ENCODE measurements around the gene LRRC4C. TPM values are rescaled to one million over a fixed set of nuclear protein-coding genes. Genes with fewer than 3 reads are reported as not detected.

Gene LRRC4C
- total RNA-seq, 2 donors from 2014 or later, result 1.3 TPM; not detected in 1

DNA sequence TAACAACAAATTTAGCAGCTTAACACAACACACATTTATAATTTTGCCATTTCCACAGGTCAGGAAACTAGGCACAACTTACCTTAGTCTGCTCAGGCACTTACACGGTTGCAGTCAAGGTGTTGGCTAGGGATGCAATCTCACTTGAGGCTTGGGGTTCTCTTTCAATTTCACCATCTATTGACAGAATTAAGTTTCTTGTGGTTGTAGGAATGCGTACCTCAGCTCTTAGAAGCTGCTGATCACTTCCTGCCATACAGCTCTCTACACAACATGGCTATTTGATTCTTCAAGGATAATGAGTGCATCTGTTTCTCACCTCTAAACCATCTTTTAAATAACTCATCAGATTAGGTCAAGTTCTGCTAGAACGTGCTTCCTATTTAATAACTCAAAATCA is 968.1 kb downstream of the LRRC4C start:
- no peaks in the 10 kb centered on the region for H3K36me3 ChIP-seq (replicated peaks in 1 of 2; ENCODE audit: insufficient read depth in 1 of 2, low read depth in 2 of 2)
- 56 to 63% methylated on average over 3 of the region's 3 CpGs for WGBS, 2 donors
- intact Hi-C loops (cut with DNase I), result no loop called here
- no peaks in the 10 kb centered on the region for H3K9me3 ChIP-seq
- DNase-seq, result no peak
- no peak overlapping the region for H3K27ac ChIP-seq
- no peaks in the 10 kb centered on the region for H3K4me1 ChIP-seq
- no peak for ATAC-seq
- H3K27me3 ChIP-seq, result no peaks in the 10 kb centered on the region
- TF ChIP-seq, protein P1, sequence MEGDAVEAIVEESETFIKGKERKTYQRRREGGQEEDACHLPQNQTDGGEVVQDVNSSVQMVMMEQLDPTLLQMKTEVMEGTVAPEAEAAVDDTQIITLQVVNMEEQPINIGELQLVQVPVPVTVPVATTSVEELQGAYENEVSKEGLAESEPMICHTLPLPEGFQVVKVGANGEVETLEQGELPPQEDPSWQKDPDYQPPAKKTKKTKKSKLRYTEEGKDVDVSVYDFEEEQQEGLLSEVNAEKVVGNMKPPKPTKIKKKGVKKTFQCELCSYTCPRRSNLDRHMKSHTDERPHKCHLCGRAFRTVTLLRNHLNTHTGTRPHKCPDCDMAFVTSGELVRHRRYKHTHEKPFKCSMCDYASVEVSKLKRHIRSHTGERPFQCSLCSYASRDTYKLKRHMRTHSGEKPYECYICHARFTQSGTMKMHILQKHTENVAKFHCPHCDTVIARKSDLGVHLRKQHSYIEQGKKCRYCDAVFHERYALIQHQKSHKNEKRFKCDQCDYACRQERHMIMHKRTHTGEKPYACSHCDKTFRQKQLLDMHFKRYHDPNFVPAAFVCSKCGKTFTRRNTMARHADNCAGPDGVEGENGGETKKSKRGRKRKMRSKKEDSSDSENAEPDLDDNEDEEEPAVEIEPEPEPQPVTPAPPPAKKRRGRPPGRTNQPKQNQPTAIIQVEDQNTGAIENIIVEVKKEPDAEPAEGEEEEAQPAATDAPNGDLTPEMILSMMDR (IDR thresholded peaks at IDR 0.05), result no peak
- no peak for TF ChIP-seq POLR2A (IDR thresholded peaks at IDR 0.05)
- no peak overlapping the region for H3K4me3 ChIP-seq

DNA sequence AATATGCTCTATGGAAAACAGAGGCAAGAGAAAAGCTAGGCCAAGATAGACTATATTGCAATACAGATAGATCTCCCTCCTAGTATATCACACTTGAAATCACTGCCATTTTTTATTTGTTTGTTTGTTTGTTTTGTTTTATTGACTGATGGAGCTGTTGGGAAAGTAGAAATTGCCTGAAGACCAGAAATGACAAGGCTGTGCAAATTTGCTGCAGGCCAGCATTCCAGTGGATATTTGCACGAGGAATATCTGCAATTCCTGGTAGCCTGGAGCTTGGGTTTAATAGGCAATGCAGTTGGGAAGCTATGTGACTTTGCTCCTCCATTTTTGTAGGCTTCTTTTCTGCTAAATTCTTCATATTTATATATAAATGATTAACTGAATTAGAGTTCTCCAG is 991.7 kb downstream of the LRRC4C start:
- H3K9me3 ChIP-seq, result no peaks in the 10 kb centered on the region
- H3K27me3 ChIP-seq, result no peaks in the 10 kb centered on the region
- intact Hi-C loops (cut with DNase I), result no loop called here
- H3K4me1 ChIP-seq, result no peaks in the 10 kb centered on the region
- 34 to 38% methylated on average over 1 of the region's 1 CpG for WGBS, 2 donors
- H3K36me3 ChIP-seq (replicated peaks in 1 of 2; ENCODE audit: insufficient read depth in 1 of 2, low read depth in 2 of 2), result no peaks in the 10 kb centered on the region
- ATAC-seq (no peak), DNase-seq (no peak)
- TF ChIP-seq POLR2A (IDR thresholded peaks at IDR 0.05), result no peak
- TF ChIP-seq, protein P1 (IDR thresholded peaks at IDR 0.05), result no peak
- no peak overlapping the region for H3K4me3 ChIP-seq
- H3K27ac ChIP-seq, result no peak overlapping the region

DNA sequence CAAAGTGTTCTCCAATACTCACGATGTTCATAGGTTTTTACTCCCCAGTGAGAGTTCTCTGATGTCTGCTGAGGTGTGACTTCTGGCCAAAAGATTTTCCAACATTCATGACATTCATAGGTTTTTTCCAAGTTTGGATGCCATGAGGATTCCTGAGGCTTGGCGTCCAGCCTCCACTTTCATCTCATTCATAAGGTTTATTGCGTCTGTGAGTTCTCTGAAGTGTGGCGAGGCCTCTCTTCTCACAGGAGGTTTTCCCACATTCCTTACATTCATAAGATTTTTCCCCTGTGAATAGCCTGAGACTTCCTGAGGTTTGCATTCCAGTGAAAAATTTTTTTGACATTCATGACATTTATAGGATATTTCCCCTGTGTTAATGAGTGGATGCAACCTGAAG is 1014.1 kb downstream of the LRRC4C start:
- ATAC-seq, result no peak

DNA sequence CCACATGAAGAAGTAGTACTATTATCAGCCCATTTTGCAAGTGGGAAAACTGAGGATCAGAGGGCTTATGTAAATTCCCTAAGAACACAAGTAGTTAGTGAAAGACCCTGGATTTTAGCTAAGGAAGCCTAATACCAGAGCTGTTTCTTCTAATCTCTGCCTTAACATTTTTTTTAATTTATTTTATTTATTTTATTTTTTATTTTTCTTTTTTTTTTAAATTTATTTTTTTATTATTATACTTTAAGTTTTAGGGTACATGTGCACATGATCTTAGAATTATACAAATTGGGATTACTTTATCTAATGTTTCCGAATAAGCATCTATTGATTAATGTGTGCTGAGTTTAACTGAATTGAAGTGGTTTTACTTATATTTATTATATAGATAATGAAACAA is 1015.3 kb downstream of the LRRC4C start:
- Histone ChIP-seq H3K27me3 (no peaks in the 10 kb centered on the region), H3K36me3 (replicated peaks in 1 of 2; ENCODE audit: insufficient read depth in 1 of 2, low read depth in 2 of 2) (no peaks in the 10 kb centered on the region), H3K9me3 (peaks cover 0 to 7% (median 0%) of the 10 kb centered on the region in 3 donors), H3K4me3 (no peak overlapping the region), H3K4me1 (no peaks in the 10 kb centered on the region), H3K27ac (no peak overlapping the region)
- DNase-seq (no peak), ATAC-seq (no peak)
- 50 to 64% methylated on average over 1 of the region's 1 CpG for WGBS, 2 donors
- intact Hi-C loops (cut with DNase I), result no loop called here
- TF ChIP-seq, protein P1 (IDR thresholded peaks at IDR 0.05), result no peak
- TF ChIP-seq POLR2A (IDR thresholded peaks at IDR 0.05), result no peak

More for the DNA sequence above, 1014.1 kb downstream of the LRRC4C start:
- WGBS, 2 donors, result 56 to 61% methylated on average over 4 of the region's 4 CpGs
- no peak for DNase-seq
- intact Hi-C loops (cut with DNase I), result no loop called here
- Histone ChIP-seq H3K9me3 (peaks cover 0 to 7% (median 0%) of the 10 kb centered on the region in 3 donors), H3K4me3 (no peak overlapping the region), H3K36me3 (replicated peaks in 1 of 2; ENCODE audit: insufficient read depth in 1 of 2, low read depth in 2 of 2) (no peaks in the 10 kb centered on the region), H3K27ac (no peak overlapping the region), H3K27me3 (no peaks in the 10 kb centered on the region), H3K4me1 (no peaks in the 10 kb centered on the region)
- TF ChIP-seq, protein P1 (IDR thresholded peaks at IDR 0.05), result no peak
- no peak for TF ChIP-seq POLR2A (IDR thresholded peaks at IDR 0.05)

DNA sequence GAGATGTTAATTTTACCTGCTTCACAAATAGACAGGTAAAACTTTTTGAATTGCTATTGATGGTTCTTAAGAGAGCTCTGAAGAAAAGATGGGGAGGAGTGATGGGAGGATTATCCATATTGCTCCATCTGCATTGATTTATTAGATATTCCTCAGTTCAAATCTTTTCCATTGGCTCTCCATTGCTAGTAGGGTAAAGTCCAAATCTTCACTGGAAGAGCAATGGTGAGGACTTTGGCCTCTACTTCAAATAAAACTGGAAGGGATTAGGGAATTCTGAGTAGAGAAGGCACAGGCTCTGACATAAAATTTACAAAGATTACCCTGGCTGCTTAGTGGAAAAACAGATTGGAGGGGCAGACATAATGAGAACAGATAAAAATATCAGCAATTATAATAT is 1024.1 kb downstream of the LRRC4C start:
- Histone ChIP-seq H3K4me3 (no peak overlapping the region), H3K9me3 (no peaks in the 10 kb centered on the region), H3K36me3 (replicated peaks in 1 of 2; ENCODE audit: insufficient read depth in 1 of 2, low read depth in 2 of 2) (no peaks in the 10 kb centered on the region), H3K4me1 (no peaks in the 10 kb centered on the region), H3K27ac (no peak overlapping the region), H3K27me3 (no peaks in the 10 kb centered on the region)
- no peak for TF ChIP-seq POLR2A (IDR thresholded peaks at IDR 0.05)
- TF ChIP-seq, protein P1 (IDR thresholded peaks at IDR 0.05), result no peak
- intact Hi-C loops (cut with DNase I), result no loop called here
- DNase-seq, result no peak
- ATAC-seq, result no peak
